HepG2 (cell line): ENCODE results near the gene CLIC4. TPM values are rescaled to one million over a fixed set of nuclear protein-coding genes. Genes with fewer than 3 reads are reported as not detected.

Source experiments
- ATAC-seq: fragments of 200-7000 bp; cut with Tn5 transposase; 3 replicates; pipeline ENCODE4 v1.9.1; 2020; ENCODE audit warnings: mild to moderate bottlenecking, moderate library complexity
- BruUV-seq: library from RNA; stranded (reverse); fragments of 400-500 nt; replicated peaks from 2 replicates; lab custom pipeline; 2021; lab: Mats Ljungman, UMichigan
- CTCF ChIA-PET: fragments of 300-600 bp; formaldehyde crosslinking; extraction: SDS; loops from one replicate; lab custom pipeline; 2021; ENCODE audit warnings: low total read pairs, inconsistent platforms, low intra/inter-chr PET ratio; lab: Yijun Ruan, JAX
- POLR2A ChIA-PET: fragments of 350-600 bp; sonication (Branson Sonifier 250); formaldehyde crosslinking; loops from one replicate; lab custom pipeline; 2020; ENCODE audit warnings: antibody characterized with exemption, inconsistent platforms; lab: Yijun Ruan, JAX
- DNase-seq: peaks from one replicate; pipeline ENCODE4 v3.0.0-alpha.2; 2015; ENCODE audit warnings: low spot score
- FAIRE-seq: peaks from 3 replicates; lab custom pipeline; 2011; peaks lifted over from hg19 to GRCh38; lab: Jason Lieb, UNC
- H2AFZ ChIP-seq: one replicate; pipeline ENCODE4 v1.6.1; 2011; ENCODE audit warnings: low read length, inconsistent platforms
- H3K27ac ChIP-seq: fragments of 300-600 bp; 3 replicates; pipeline ENCODE4 v1.8.0; 2011; ENCODE audit warnings: mixed run types, mild to moderate bottlenecking, mixed read lengths, low read length, inconsistent platforms; ENCODE audit not compliant: insufficient read depth; ENCODE audit errors: extremely low read length
- H3K27me3 ChIP-seq, 2 experiments: fragments of 200-600 bp in 1 of 2; 2 replicates in 1 of 2; 3 replicates in 1 of 2; pipeline versions ENCODE4 v1.6.0 to v1.8.0; 2011; ENCODE audit warnings: low read length in 2 of 2, mild to moderate bottlenecking in 2 of 2, moderate library complexity in 2 of 2, inconsistent platforms in 1 of 2; ENCODE audit not compliant: insufficient read depth in 2 of 2, control insufficient read depth in 1 of 2
- H3K36me3 ChIP-seq, 2 experiments: fragments of 200-600 bp in 1 of 2; replicated peaks in 1 of 2; 2 replicates in 1 of 2; 3 replicates in 1 of 2; pipeline versions ENCODE4 v1.5.1 to v1.8.0; 2011; ENCODE audit warnings: low read length in 2 of 2, inconsistent platforms in 1 of 2; ENCODE audit not compliant: insufficient read depth in 2 of 2, control insufficient read depth in 1 of 2
- H3K4me1 ChIP-seq: 2 replicates; pipeline ENCODE4 v1.5.1; 2012; ENCODE audit warnings: low read length, inconsistent platforms; ENCODE audit not compliant: insufficient read depth
- H3K4me2 ChIP-seq: 2 replicates; pipeline ENCODE4 v1.6.0; 2011; ENCODE audit warnings: low read depth, low read length, inconsistent platforms
- H3K4me3 ChIP-seq, 3 experiments: fragments of 200-600 bp in 1 of 3; sonication (generic), shearing (Covaris generic) in 1 of 3; replicated peaks in 1 of 3; 2 replicates each; pipeline ENCODE4 v1.5.1; 2011 to 2016; ENCODE audit warnings: low read length in 3 of 3, inconsistent platforms in 2 of 3, low read depth in 2 of 3, mild to moderate bottlenecking in 2 of 3, control low read depth in 1 of 3, mixed read lengths in 1 of 3; ENCODE audit not compliant: insufficient read depth in 1 of 3
- H3K79me2 ChIP-seq: one replicate; pipeline ENCODE4 v1.6.1; 2011; ENCODE audit warnings: low read length, inconsistent platforms; ENCODE audit not compliant: insufficient read depth
- H3K9ac ChIP-seq: 2 replicates; pipeline ENCODE4 v1.6.0; 2011; ENCODE audit warnings: mild to moderate bottlenecking, low read depth, low read length, inconsistent platforms; ENCODE audit not compliant: insufficient read depth
- H3K9me3 ChIP-seq: 2 replicates; pipeline ENCODE4 v1.5.1; 2012; ENCODE audit warnings: mild to moderate bottlenecking, low read length
- H4K20me1 ChIP-seq: 2 replicates; pipeline ENCODE4 v1.6.0; 2011; ENCODE audit warnings: inconsistent platforms, mild to moderate bottlenecking, low read length, moderate library complexity; ENCODE audit not compliant: insufficient read depth
- JUND ChIP-seq: sonication (generic); formaldehyde crosslinking; IDR thresholded peaks from 2 replicates; pipeline ENCODE4 v1.8.0; 2022; ENCODE audit warnings: mild to moderate bottlenecking, missing genetic modification reagents
- KLF12 ChIP-seq: sonication (generic); formaldehyde crosslinking; IDR thresholded peaks from 2 replicates; pipeline ENCODE4 v1.4.0; 2020; ENCODE audit warnings: missing genetic modification reagents, borderline replicate concordance
- MEIS2 ChIP-seq: sonication (generic); formaldehyde crosslinking; IDR thresholded peaks from 2 replicates; pipeline ENCODE4 v1.9.0; 2021; ENCODE audit warnings: mild to moderate bottlenecking, missing genetic modification reagents
- MIER2 ChIP-seq: IDR thresholded peaks from 2 replicates; pipeline ENCODE4 v1.6.1; 2016; ENCODE audit warnings: missing biosample characterization, missing genetic modification reagents
- SMC3 ChIP-seq: IDR thresholded peaks from 2 replicates; pipeline ENCODE4 v1.6.1; 2011; ENCODE audit warnings: low read length, improper control_type of control experiment
- TAF15 ChIP-seq: fragments of 200-400 bp; formaldehyde crosslinking; IDR thresholded peaks from one replicate; pipeline ENCODE4 v1.6.1; 2018; ENCODE audit warnings: mild to moderate bottlenecking, low read depth, low read length; ENCODE audit not compliant: poor library complexity, severe bottlenecking
- ZBTB42 ChIP-seq: sonication (generic); formaldehyde crosslinking; IDR thresholded peaks from 2 replicates; pipeline ENCODE4 v1.5.0; 2020; ENCODE audit warnings: mild to moderate bottlenecking, missing genetic modification reagents
- ZFP36L2 ChIP-seq: sonication (generic); formaldehyde crosslinking; IDR thresholded peaks from 2 replicates; pipeline ENCODE4 v1.4.0; 2020; ENCODE audit warnings: missing genetic modification reagents
- ZKSCAN5 ChIP-seq: sonication (generic); formaldehyde crosslinking; IDR thresholded peaks from 2 replicates; pipeline ENCODE4 v1.5.1; 2020; ENCODE audit warnings: mild to moderate bottlenecking, missing genetic modification reagents
- ZNF101 ChIP-seq: sonication (generic); formaldehyde crosslinking; IDR thresholded peaks from 2 replicates; pipeline ENCODE4 v1.4.0; 2020; ENCODE audit warnings: mild to moderate bottlenecking, low read depth, missing genetic modification reagents, borderline replicate concordance
- ZNF747 ChIP-seq: sonication (generic); formaldehyde crosslinking; IDR thresholded peaks from 2 replicates; pipeline ENCODE4 v1.8.1; 2023; ENCODE audit warnings: missing genetic modification reagents, mild to moderate bottlenecking, borderline replicate concordance
- ZNF780A ChIP-seq: sonication (generic); formaldehyde crosslinking; IDR thresholded peaks from 2 replicates; pipeline ENCODE4 v1.8.0; 2022; ENCODE audit warnings: mild to moderate bottlenecking, missing genetic modification reagents, moderate library complexity
- ZNF841 ChIP-seq: sonication (generic); formaldehyde crosslinking; IDR thresholded peaks from 2 replicates; pipeline ENCODE4 v1.8.1; 2023; ENCODE audit warnings: missing genetic modification reagents, borderline replicate concordance
- in situ Hi-C: cut with HindIII; loops from 2 replicates; pipeline ENCODE4 v1.10.0; 2017; ENCODE audit warnings: low pct_unique_long_range_greater_than_20kb; ENCODE audit not compliant: extremely low pct_ligation_motif_present
- intact Hi-C: fragments of 100-400 bp; cut with micrococcal nuclease; formaldehyde crosslinking; loops from one replicate; pipeline ENCODE4 v1.10.0; 2022; ENCODE audit not compliant: unreplicated experiment
- polyA plus RNA-seq, 8 experiments: library from polyadenylated mRNA; depleted of rRNA in 3 of 8; stranded (reverse) in 7 of 8; unstranded in 1 of 8; fragments of >200 nt; fragmentation: Illumina TruSeq in 4 of 8; extraction: Trizol in 4 of 8; gene quantifications; 2 replicates each; pipeline versions ENCODE4 v1.2.1 to v1.2.3, GENCODE V29; 2011 to 2016; ENCODE audit warnings: low read depth in 4 of 8, missing spikeins in 1 of 8, mixed read lengths in 1 of 8; ENCODE audit not compliant: insufficient read depth in 1 of 8
- total RNA-seq, 5 experiments: library from RNA; depleted of rRNA; stranded (reverse); fragments of >200 nt; fragmentation: Illumina TruSeq; extraction: Trizol; gene quantifications; 2 replicates each; pipeline ENCODE4 v1.2.3, GENCODE V29; 2016; ENCODE audit warnings: low read depth in 1 of 5
- TF ChIP-seq, protein P1 (sequence below): sonication (generic); formaldehyde crosslinking; conservative IDR thresholded peaks from 2 replicates; pipeline ENCODE4 v1.4.0; 2020; ENCODE audit warnings: mild to moderate bottlenecking, missing genetic modification reagents, moderate library complexity
- TF ChIP-seq, protein P2 (sequence below): sonication (generic); formaldehyde crosslinking; IDR thresholded peaks from 2 replicates; pipeline ENCODE4 v1.8.1; 2023; ENCODE audit warnings: mild to moderate bottlenecking, missing genetic modification reagents
- TF ChIP-seq, protein P3 (sequence below): IDR thresholded peaks from 2 replicates; pipeline ENCODE4 v1.6.1; 2016; ENCODE audit warnings: low read depth
- TF ChIP-seq, protein P4 (sequence below): sonication (generic); formaldehyde crosslinking; IDR thresholded peaks from 2 replicates; pipeline ENCODE4 v1.5.1; 2020; ENCODE audit warnings: missing genetic modification reagents, mild to moderate bottlenecking, borderline replicate concordance

The CLIC4 gene
- total and polyA plus RNA-seq, 2 of the 13 experiments (the other 11 are each of a cell fraction or from before 2014, with no cell fraction given): 23.3 to 77.4 TPM

DNA sequence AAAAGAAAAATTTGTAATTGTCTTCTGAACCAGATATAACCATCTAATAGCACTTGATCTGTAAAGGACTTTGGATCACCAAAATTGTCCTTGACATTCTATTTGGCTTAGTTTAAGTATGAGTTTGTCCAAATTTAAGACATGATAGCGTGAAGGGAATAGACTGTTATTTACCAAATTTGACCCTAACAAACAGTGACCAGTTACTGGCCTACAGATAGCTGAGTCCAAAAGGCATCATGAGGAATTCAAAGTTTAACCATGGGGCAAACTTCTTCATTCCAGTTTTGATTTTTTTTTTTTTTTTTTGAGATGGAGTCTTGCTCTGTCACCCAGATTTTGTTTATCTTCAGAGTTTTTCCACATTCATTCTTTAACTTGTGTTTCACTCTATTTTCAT lies 38.5 kb downstream of the CLIC4 start (continued):
- TF ChIP-seq, protein P1, sequence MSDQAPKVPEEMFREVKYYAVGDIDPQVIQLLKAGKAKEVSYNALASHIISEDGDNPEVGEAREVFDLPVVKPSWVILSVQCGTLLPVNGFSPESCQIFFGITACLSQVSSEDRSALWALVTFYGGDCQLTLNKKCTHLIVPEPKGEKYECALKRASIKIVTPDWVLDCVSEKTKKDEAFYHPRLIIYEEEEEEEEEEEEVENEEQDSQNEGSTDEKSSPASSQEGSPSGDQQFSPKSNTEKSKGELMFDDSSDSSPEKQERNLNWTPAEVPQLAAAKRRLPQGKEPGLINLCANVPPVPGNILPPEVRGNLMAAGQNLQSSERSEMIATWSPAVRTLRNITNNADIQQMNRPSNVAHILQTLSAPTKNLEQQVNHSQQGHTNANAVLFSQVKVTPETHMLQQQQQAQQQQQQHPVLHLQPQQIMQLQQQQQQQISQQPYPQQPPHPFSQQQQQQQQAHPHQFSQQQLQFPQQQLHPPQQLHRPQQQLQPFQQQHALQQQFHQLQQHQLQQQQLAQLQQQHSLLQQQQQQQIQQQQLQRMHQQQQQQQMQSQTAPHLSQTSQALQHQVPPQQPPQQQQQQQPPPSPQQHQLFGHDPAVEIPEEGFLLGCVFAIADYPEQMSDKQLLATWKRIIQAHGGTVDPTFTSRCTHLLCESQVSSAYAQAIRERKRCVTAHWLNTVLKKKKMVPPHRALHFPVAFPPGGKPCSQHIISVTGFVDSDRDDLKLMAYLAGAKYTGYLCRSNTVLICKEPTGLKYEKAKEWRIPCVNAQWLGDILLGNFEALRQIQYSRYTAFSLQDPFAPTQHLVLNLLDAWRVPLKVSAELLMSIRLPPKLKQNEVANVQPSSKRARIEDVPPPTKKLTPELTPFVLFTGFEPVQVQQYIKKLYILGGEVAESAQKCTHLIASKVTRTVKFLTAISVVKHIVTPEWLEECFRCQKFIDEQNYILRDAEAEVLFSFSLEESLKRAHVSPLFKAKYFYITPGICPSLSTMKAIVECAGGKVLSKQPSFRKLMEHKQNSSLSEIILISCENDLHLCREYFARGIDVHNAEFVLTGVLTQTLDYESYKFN: 0 out of 2 replicates have a peak, but pooled peaks have one; percentile 20
- TF ChIP-seq, protein P2, sequence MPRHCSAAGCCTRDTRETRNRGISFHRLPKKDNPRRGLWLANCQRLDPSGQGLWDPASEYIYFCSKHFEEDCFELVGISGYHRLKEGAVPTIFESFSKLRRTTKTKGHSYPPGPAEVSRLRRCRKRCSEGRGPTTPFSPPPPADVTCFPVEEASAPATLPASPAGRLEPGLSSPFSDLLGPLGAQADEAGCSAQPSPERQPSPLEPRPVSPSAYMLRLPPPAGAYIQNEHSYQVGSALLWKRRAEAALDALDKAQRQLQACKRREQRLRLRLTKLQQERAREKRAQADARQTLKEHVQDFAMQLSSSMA: no peak
- TF ChIP-seq, protein P3, sequence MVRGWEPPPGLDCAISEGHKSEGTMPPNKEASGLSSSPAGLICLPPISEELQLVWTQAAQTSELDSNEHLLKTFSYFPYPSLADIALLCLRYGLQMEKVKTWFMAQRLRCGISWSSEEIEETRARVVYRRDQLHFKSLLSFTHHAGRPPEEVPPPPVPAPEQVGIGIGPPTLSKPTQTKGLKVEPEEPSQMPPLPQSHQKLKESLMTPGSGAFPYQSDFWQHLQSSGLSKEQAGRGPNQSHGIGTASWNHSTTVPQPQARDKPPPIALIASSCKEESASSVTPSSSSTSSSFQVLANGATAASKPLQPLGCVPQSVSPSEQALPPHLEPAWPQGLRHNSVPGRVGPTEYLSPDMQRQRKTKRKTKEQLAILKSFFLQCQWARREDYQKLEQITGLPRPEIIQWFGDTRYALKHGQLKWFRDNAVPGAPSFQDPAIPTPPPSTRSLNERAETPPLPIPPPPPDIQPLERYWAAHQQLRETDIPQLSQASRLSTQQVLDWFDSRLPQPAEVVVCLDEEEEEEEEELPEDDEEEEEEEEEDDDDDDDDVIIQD (CRISPR knock-in tag): 0 out of 2 replicates have a peak, but pooled peaks have one; percentile 14

DNA sequence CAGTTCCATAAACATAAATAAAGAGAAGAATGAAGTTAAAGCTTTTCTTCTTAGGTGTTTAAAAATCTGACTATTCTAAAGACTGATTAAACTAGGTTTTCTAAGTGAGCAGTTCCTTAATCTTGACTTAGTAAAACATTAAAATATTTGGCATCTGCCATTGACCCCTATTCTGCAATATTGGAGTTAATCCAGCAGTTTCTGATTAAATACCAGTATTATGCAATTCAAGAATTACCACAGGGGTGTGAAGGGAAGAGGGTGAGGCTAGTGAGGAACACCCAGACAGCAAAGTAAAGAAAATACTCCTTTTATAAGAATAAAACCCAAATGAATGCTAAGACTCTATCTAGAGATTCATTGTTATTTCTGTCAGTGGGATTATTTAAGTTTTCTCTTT lies 40.9 kb downstream of the CLIC4 start:
- Histone ChIP-seq H3K27me3 (no peaks in the 10 kb centered on the region), H3K4me2 (no peak overlapping the region), H3K79me2 (peaks cover 55% of the 10 kb centered on the region), H3K9me3 (no peaks in the 10 kb centered on the region), H3K4me3 (no peak overlapping the region), H3K36me3 (peaks cover 0 to 3% of the 10 kb centered on the region in 2 experiments; a peak in 1 of 5 replicates), H4K20me1 (0 out of 2 replicates have a peak, but pooled peaks cover 4% of the 10 kb centered on the region), H3K9ac (no peak overlapping the region), H2AFZ (no peak overlapping the region), H3K27ac (no peak overlapping the region), H3K4me1 (peaks cover 30% of the 10 kb centered on the region)
- ChIA-PET POLR2A (no interaction called here), CTCF (no interaction called here)
- no peak for DNase-seq
- BruUV-seq: no TSS peak
- no peak for ATAC-seq
- intact Hi-C loops: no loop called here
- no peak for FAIRE-seq
- in situ Hi-C loops: no loop called here
- TF ChIP-seq JUND (CRISPR knock-in tag) (no peak), MIER2 (no peak), ZNF101 (CRISPR knock-in tag) (no peak), ZKSCAN5 (CRISPR knock-in tag) (no peak), ZNF780A (CRISPR knock-in tag) (no peak), KLF12 (CRISPR knock-in tag) (no peak), ZBTB42 (CRISPR knock-in tag) (no peak), ZFP36L2 (no peak), SMC3 (no peak), ZNF841 (no peak), TAF15 (no peak), ZNF747 (CRISPR knock-in tag) (no peak), MEIS2 (CRISPR knock-in tag) (no peak)
- TF ChIP-seq, protein P4, sequence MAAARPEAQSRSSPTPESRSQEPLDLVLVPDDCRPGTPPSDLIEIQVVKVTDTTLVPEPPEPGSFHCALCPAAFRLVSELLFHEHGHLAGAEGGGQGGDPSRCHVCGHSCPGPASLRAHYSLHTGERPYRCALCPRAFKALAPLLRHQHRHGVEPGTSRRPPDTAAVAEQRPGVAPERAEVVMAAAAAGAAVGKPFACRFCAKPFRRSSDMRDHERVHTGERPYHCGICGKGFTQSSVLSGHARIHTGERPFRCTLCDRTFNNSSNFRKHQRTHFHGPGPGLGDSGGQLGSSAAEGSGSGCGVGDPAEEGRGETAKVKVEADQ (CRISPR knock-in tag): no peak
